GM10266 (cell line): ENCODE results near the gene SYS1.

ENCODE experiments used
- DNase-seq: peaks from one replicate; pipeline ENCODE4 v3.0.0; 2012; ENCODE audit errors: extremely low spot score
- TF ChIP-seq, protein P1 (sequence below): IDR thresholded peaks from 2 replicates; pipeline ENCODE4 v1.5.1; 2012; ENCODE audit warnings: mild to moderate bottlenecking, low read depth; ENCODE audit not compliant: control insufficient read depth, insufficient read depth; ENCODE audit errors: missing control alignments

Gene SYS1

DNA sequence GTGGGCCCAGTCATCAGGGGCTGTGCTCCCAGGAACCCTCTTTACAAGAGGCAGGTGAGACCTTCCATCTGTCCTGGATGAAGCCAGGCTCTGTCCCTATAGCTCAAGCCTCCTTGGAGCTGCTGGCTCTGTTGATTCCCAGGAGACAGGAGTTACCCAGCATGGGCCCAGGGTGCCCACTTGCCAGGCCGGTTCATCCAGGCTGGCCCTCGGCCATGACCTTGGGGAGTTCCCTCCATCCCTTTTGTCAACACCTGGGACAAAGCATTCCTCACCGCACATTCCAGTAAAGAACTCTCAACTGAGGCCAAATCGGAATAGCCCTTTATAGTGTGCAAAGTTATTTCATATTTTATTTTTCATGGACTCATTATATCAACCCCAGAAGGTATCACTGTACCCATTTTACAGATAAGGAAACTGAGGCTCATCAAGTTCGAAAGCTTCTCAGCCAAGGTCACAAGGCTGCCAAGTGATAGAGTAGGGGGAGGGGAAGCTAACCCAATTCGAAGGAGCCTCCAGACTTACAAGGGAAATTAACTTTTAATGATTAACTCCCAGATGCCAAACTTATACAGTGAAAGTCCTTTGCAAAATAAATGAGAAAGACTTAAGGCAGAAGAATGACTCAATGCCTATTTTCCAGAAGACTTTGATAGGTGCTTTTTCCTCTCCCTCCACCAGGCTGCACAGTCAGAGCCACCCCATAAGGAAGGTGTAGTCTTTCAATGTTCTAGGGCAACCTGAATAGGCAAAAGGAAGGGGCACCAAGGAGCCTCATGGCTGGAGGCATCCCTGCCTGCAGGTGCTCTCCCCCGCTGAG, 33.2 kb upstream of the SYS1 start:
- DNase-seq = no peak
- TF ChIP-seq, protein P1, sequence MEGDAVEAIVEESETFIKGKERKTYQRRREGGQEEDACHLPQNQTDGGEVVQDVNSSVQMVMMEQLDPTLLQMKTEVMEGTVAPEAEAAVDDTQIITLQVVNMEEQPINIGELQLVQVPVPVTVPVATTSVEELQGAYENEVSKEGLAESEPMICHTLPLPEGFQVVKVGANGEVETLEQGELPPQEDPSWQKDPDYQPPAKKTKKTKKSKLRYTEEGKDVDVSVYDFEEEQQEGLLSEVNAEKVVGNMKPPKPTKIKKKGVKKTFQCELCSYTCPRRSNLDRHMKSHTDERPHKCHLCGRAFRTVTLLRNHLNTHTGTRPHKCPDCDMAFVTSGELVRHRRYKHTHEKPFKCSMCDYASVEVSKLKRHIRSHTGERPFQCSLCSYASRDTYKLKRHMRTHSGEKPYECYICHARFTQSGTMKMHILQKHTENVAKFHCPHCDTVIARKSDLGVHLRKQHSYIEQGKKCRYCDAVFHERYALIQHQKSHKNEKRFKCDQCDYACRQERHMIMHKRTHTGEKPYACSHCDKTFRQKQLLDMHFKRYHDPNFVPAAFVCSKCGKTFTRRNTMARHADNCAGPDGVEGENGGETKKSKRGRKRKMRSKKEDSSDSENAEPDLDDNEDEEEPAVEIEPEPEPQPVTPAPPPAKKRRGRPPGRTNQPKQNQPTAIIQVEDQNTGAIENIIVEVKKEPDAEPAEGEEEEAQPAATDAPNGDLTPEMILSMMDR = no peak

DNA sequence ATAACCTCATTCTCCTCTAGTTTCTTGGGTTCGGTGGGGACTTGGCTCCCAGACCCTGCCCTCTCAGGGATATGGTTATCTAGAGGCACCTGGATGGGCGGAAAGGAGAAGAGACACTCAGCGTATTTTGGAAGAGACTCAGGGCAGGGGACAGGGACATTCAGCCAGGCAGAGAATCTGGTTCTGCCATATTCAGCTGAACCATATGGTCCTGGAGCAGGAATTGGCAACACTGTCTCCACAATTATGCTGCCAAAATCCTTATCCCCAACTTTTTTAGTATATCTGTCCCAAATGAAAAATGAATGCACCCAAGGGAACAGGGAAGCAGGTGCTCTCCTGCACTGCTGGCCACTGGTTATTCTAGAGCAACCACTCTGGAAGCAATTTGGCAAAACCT, 32.5 kb upstream of the SYS1 start:
- TF ChIP-seq, protein P1 = no peak
- DNase-seq = no peak

DNA sequence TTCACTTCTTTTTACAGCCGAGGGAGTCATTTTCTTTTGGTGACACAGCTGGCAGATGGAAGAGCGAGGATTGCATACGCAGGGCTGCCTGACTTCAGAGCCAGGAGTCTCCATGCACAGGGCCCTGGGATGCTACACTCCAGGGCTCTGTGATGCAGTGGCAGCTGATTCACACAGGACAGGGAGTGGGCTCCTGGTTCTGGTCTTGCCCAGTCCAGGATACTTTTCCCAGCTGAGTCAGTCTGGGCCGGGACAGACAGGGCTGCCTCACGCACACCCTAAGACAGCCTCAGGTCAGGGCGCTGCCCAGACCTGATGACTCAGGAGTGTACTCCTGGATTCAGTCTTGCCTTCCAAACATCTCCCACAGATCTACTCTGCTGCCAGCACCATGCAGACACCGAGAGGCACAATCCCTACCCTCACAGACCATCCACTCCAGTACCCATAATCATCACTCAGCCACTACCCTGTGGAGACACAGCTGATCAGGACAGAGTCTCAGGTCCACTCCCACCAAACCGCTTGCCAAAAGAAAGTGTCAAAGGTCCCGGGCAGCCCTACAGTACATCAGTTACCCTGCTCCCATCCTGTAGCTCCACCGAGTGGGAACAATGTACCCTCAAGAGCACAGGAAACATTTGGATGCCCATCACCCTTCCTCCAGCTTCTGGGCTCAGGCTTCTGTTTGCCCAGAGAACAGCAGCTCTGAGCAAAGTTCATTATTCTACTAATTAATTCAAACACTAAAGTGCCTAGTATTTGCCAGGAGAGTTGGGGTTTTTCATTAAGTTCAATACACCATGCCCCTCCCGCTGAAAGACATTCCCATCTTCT, 26.2 kb upstream of the SYS1 start:
- TF ChIP-seq, protein P1 = no peak
- no peak for DNase-seq

DNA sequence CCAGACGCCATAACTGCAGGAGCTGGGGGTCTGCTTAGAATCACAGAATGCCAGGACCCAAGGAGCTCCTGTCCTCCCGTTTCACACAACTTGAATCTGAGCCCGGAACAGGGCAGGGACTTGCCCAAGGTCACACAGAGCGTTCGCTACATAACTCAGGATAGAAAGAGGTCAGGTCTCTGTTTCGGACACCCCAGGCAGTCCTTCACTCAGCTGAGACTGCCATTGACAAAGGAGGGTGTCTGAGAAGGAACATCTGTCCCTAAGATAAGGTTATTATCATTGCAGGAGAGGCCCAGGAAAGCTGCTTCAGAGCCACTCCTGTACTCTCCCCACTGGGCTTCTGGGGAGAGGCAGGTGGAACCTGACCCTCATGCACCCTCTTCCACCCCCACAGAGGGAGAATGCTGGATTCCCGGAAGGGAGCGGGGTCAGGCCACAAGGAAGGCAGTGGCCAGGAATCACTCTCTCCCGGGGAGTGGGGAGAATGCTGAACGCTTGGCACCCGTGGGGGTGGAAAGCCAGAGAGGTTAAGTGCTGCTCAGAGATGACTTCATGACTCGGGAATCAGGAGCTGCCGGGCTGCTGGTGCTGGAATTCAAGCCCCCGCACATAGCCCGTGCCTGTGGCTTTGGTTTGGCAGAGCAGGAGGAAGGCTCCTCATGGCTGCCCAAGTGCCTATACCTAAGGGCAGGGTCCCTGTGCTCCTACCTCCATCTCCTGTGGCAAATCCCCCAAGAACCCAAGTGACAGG, 25.4 kb upstream of the SYS1 start:
- no peak for DNase-seq
- TF ChIP-seq, protein P1 = no peak

DNA sequence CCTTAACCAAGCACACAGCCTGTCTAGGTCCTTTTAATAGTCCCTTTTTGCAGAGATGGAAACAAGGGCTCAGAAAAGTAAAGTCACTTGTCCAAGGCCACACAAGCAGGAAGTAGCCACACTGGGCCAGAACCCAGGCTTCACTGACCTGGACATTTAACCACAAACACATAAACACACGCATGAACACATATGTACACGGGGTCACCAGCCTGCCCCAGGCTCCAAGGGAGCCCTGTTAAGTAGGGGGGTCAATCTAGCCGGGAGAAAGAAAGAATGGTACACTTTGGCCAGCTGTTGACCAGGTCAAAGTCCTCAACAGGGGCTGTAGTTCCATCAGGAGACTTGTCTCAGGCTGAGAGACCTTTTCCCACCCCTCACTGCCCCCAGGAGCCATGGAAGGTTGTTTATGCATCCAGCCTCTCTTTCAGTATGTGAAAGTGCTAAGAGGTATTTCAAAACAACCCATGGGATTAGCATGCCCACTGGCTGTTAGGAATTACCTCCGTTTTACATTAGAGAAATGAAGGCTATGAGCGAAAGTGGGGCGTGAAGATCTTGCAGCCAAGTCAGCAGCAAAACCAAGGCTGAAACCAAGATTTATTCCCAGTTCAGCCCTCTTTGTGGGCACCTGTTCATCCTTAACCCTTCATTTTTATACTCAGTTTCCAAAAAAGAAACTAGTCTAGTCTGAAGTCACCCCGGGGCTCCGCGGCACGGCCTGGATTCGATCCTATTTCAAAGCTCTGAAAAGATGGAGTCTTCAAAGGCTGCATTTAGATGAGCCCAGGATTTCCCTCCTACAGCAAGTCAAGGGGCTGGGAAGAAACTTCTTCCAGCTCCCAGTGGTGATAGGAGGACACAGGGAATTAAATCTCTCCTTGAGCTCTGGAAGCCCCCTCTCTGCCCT, 24.6 kb upstream of the SYS1 start:
- DNase-seq = no peak
- TF ChIP-seq, protein P1 = no peak

DNA sequence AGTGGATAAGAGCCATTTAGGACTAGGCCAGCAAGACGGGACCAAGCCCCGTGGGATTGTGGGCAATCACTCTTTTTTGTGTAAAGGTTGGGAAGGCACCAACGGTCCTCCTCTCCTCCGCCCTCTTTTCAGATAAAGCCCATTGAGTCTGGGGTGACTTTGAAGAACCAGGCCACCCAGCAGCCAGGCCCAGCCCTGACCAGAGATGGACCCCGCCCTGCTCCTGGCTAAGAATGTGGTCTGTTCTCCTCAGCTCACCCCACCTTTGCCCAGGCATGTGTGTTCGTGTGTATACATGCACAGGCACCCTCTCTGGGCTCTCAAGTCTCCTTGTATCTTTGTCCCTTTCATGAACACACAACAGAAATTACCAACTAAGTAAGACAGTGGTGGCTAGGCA, 23.9 kb upstream of the SYS1 start:
- TF ChIP-seq, protein P1 = no peak

More for the DNA sequence above, 23.9 kb upstream of the SYS1 start:
- DNase-seq = no peak
